Body of pancreas (tissue), 4 donors: ENCODE measurements around the gene BPIFB2. TPM values are rescaled to one million over a fixed set of nuclear protein-coding genes. Genes with fewer than 3 reads are reported as not detected.

Experiments used
- ATAC-seq: fragments of 150-250 bp; one replicate; pipeline ENCODE4 v1.9.1; 2016
- DNase-seq, 4 donors: peaks; one replicate each; pipeline ENCODE4 v3.0.0-alpha.2; 2019
- H3K27ac ChIP-seq, 4 donors: fragments of 200-600 bp; sonication (generic); 1 replicate in 3 of 4; 2 replicates in 1 of 4; pipeline versions ENCODE4 v1.5.1 to v1.6.1; 2016 to 2019; ENCODE audit warnings: mild to moderate bottlenecking in 1 of 4, mixed read lengths in 1 of 4, moderate library complexity in 1 of 4
- H3K27me3 ChIP-seq, 2 donors: fragments of 200-600 bp; sonication (generic); one replicate each; pipeline ENCODE4 v1.6.0; 2016; ENCODE audit warnings: mild to moderate bottlenecking in 1 of 2
- H3K36me3 ChIP-seq, 2 donors: fragments of 200-600 bp; sonication (generic); replicated peaks in 1 of 2; 2 replicates each; pipeline ENCODE4 v1.5.1; 2016; ENCODE audit warnings: low read depth in 2 of 2; ENCODE audit not compliant: insufficient read depth in 1 of 2
- H3K4me1 ChIP-seq: fragments of 200-600 bp; sonication (generic); one replicate; pipeline ENCODE4 v1.6.0; 2016
- H3K4me3 ChIP-seq, 2 donors: fragments of 200-600 bp; sonication (generic); 1 replicate in 1 of 2; 2 replicates in 1 of 2; pipeline ENCODE4 v1.5.1; 2016 to 2019
- H3K9me3 ChIP-seq, 3 donors: fragments of 200-600 bp; sonication (generic); 1 replicate in 2 of 3; 2 replicates in 1 of 3; pipeline ENCODE4 v1.5.1; 2016
- CTCF ChIP-seq, 7 experiments: fragments of 450-650 bp in 4 of 7; fragments of 200-600 bp in 3 of 7; sonication (generic) in 3 of 7; IDR thresholded peaks; one replicate each; pipeline ENCODE4 v1.5.1; 2016 to 2019; ENCODE audit warnings: antibody characterized with exemption in 7 of 7
- POLR2A ChIP-seq, 3 donors: fragments of 450-650 bp; IDR thresholded peaks; one replicate each; pipeline ENCODE4 v1.6.1; 2016; ENCODE audit warnings: antibody characterized with exemption in 3 of 3, mild to moderate bottlenecking in 2 of 3
- WGBS, 2 donors: methylation state at CpG; one replicate each; pipeline ENCODE4 v1.1.5; 2017; 5-methylcytosine and 5-hydroxymethylcytosine counted together
- intact Hi-C: fragments of 100-400 bp; cut with DNase I; formaldehyde crosslinking; loops from one replicate; pipeline ENCODE4 v1.15.1; 2023
- total RNA-seq, 2 donors: library from RNA; depleted of rRNA; stranded (reverse); fragments of >200 nt; gene quantifications; one replicate each; pipeline ENCODE4 v1.1.0, GENCODE V29; 2016

The BPIFB2 gene
- total RNA-seq, 2 donors from 2014 or later, result not detected

DNA sequence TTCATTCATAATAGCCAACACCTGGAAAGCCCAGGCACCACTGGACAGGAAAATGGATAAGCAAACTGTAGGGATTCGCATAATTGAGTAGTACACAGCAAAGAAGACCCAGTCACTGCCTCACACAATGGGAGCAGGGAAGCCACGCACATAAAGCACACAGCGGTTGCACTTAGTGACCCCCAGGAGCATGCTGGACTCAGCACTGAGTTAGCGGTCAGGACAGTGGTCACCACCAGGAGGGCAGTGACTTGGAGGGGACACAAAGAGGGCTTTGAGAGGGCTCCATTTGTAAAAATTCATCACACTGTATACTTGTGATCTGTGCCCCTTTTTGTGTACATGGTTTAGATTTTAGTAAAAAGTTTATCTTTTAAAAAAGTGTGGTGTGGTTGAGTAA lies 43.8 kb downstream of the BPIFB2 start:
- WGBS, 2 donors, result 54 to 59% methylated on average over 3 to 4 of the region's 4 CpGs
- Histone ChIP-seq H3K9me3 (no peaks in the 10 kb centered on the region), H3K4me1 (no peaks in the 10 kb centered on the region), H3K36me3 (no peaks in the 10 kb centered on the region), H3K4me3 (no peak overlapping the region), H3K27me3 (no peaks in the 10 kb centered on the region), H3K27ac (no peak overlapping the region)
- intact Hi-C loops, result no loop called here
- ATAC-seq (no peak), DNase-seq (no peak)
- TF ChIP-seq CTCF (IDR thresholded peaks at IDR 0.05), result no peak
- no peak for TF ChIP-seq POLR2A (IDR thresholded peaks at IDR 0.05)

GRCh38 chr20:33053291-33054106 lies 46.0 kb downstream of the BPIFB2 start, which contains the start of gene BPIFB3:
Gene BPIFB3, plus strand, starts transcription at chr20:33053903. Its CDS starts 1,533 bp downstream, at chr20:33055436.
- no peaks in the 10 kb centered on the region for H3K36me3 ChIP-seq
- H3K4me1 ChIP-seq, result no peaks in the 10 kb centered on the region
- H3K9me3 ChIP-seq, result no peaks in the 10 kb centered on the region
- DNase-seq (no peak), ATAC-seq (no peak)
- no peak within 1 kb of the TSS for H3K27ac ChIP-seq
- H3K4me3 ChIP-seq, result no peak within 1 kb of the TSS
- TF ChIP-seq POLR2A (IDR thresholded peaks at IDR 0.05), result no peak
- no peak for TF ChIP-seq CTCF (IDR thresholded peaks at IDR 0.05)
- intact Hi-C loops, result no loop called here
- 67 to 79% methylated on average over 8 to 24 of the region's 25 CpGs for WGBS, 2 donors
- H3K27me3 ChIP-seq, result no peaks in the 10 kb centered on the region

DNA sequence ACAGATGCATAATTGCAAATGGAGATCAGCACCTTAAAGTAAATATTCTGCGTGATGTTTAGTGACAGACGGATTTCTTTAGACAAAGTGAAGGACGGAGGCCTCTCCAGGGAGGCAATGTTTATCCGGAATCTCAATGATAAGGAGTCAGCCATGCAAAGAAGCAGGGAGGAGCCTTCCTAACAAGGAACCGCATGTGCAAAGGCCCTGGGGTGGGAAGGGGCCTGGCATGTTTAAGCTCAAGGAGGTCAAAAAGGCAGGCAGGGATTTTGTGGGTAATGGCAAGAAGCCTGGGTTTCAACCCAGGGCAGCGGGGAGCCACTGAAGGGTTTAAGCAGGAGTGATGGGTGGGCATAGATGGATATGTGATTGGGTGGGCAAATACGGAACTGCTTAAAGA lies 46.9 kb downstream of the BPIFB2 start:
- H3K9me3 ChIP-seq, result no peaks in the 10 kb centered on the region
- no peak for TF ChIP-seq CTCF (IDR thresholded peaks at IDR 0.05)
- TF ChIP-seq POLR2A (IDR thresholded peaks at IDR 0.05), result no peak
- WGBS, 2 donors, result 72 to 77% methylated on average over 7 of the region's 7 CpGs

DNA sequence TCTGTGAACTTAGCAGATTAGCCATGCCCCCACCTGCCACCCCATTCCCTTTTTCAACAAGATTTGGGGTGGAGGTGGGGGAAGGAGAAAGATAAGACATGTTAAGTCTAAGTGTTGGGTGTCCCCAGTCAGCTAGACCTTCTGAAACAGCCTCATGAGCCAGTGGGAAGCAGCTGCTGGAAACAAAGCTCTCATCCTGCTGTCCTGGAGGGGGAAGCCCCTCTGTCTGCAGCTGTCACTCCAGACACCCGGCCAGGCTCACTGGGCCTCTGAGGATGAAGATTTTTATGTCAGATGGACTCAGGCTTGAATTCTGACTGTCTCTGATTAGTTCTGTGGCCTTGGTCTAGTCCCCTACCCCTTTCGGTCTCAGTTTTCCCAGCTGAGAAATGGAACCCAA lies 47.3 kb downstream of the BPIFB2 start:
- intact Hi-C loops, result no loop called here
- Histone ChIP-seq H3K4me3 (no peak overlapping the region), H3K9me3 (no peaks in the 10 kb centered on the region), H3K27ac (no peak overlapping the region), H3K36me3 (no peaks in the 10 kb centered on the region), H3K27me3 (no peaks in the 10 kb centered on the region), H3K4me1 (no peaks in the 10 kb centered on the region)
- WGBS, 2 donors, result 55 to 89% methylated on average over 2 of the region's 2 CpGs
- DNase-seq (no peak), ATAC-seq (no peak)
- TF ChIP-seq CTCF (IDR thresholded peaks at IDR 0.05), result no peak
- TF ChIP-seq POLR2A (IDR thresholded peaks at IDR 0.05), result no peak

More for the DNA sequence above, 46.9 kb downstream of the BPIFB2 start:
- Histone ChIP-seq H3K36me3 (no peaks in the 10 kb centered on the region), H3K27ac (no peak overlapping the region), H3K27me3 (no peaks in the 10 kb centered on the region), H3K4me1 (no peaks in the 10 kb centered on the region), H3K4me3 (no peak overlapping the region)
- ATAC-seq (no peak), DNase-seq (no peak)
- intact Hi-C loops, result no loop called here

DNA sequence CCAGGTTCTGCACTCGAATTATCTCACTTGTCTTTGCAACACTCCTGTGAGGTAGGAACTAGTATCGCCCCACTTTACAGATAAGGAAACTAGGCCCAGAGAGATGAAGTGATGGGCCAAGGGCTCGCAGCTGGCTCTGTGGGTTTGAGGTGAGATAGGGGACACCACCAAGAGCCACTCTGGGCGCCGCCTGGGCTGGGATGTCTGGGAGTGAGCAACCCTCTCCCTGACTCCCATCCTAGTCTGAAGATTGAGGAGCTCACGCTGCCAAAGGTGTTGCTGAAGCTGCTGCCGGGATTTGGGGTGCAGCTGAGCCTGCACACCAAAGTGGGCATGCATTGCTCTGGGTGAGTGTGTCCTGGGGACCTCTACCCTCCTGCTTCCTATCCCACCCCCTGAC lies 51.6 kb downstream of the BPIFB2 start:
- no peaks in the 10 kb centered on the region for H3K27me3 ChIP-seq
- no peak overlapping the region for H3K4me3 ChIP-seq
- TF ChIP-seq CTCF (IDR thresholded peaks at IDR 0.05), result no peak
- TF ChIP-seq POLR2A (IDR thresholded peaks at IDR 0.05), result no peak
- no peaks in the 10 kb centered on the region for H3K9me3 ChIP-seq
- 63 to 67% methylated on average over 3 to 7 of the region's 7 CpGs for WGBS, 2 donors
- H3K36me3 ChIP-seq, result no peaks in the 10 kb centered on the region
- no peaks in the 10 kb centered on the region for H3K4me1 ChIP-seq
- ATAC-seq (no peak), DNase-seq (no peak)
- intact Hi-C loops, result no loop called here
- H3K27ac ChIP-seq, result no peak overlapping the region
